EH (cell line): ENCODE measurements around the gene MS4A6E.
"Not testable (repeated sequence)": the region's sequence is repeated elsewhere in the genome, so short reads cannot be mapped to it uniquely, and the experiment has no call there.

Experiments used
- DNase-seq: peaks from one replicate; pipeline ENCODE4 v3.0.0-alpha.2; 2015; ENCODE audit warnings: low read depth

Gene MS4A6E

GRCh38 chr11:60326955-60327354 is at the start of gene MS4A6E:
Gene MS4A6E (plus strand): TSS chr11:60327255. CDS start chr11:60334896, 7,641 bp downstream.
- DNase-seq: no peak

DNA sequence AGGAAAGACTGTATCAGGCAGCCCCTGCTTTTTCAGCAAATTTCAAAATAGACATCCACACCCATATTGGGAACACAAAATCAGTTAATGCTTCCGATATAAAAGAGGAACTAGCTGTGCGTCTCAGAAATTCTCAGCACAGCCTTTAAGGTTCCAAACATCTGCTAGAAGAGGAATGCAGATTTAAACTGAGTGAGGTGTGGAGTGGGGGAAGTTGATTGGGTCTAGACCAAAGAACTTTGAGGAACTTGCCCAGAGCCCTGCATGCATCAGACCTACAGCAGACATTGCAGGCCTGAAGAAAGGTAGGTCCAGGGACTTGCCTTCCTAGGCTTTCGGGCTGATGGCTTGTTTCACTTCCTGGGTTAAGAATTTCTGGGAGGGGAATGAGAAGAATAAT is 46.6 kb upstream of the MS4A6E start, which contains the start of gene MS4A4A:
MS4A4A (plus strand) TSS at position 255 of the 400 bp plus-strand sequence; CDS start at position 265, 10 bp downstream.
- DNase-seq: no peak

- DNase-seq: no peak
These were observed 45.6 kb upstream of the MS4A6E start for GRCh38 chr11:60281485-60281884.

- DNase-seq: no peak
These were observed 44.8 kb upstream of the MS4A6E start for GRCh38 chr11:60282286-60282685.

GRCh38 chr11:60285411-60286126 is 41.5 kb upstream of the MS4A6E start:
- DNase-seq: not testable (repeated sequence)

DNA sequence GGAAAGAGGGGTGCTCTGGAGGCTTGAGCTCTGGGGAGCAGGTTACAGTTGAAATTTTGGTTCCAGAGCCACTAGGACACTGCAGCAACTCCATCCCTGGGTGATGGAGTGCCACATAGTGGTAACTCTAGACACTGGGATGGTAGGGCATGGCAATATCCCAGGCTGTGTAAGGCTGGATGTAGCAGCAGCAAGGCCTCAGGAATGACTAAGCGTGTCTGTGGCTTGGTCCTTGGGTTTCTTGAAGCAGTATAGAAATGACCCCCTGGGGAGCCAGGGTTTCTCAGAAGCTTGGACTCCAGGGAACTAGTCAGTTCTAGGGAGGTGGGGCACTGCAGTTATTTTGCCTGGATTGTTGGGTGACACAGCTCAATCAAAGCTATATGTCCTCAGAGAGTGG is 38.5 kb upstream of the MS4A6E start:
- DNase-seq: no peak

- no peak for DNase-seq
These were observed 34.9 kb upstream of the MS4A6E start for GRCh38 chr11:60292145-60292544.

DNA sequence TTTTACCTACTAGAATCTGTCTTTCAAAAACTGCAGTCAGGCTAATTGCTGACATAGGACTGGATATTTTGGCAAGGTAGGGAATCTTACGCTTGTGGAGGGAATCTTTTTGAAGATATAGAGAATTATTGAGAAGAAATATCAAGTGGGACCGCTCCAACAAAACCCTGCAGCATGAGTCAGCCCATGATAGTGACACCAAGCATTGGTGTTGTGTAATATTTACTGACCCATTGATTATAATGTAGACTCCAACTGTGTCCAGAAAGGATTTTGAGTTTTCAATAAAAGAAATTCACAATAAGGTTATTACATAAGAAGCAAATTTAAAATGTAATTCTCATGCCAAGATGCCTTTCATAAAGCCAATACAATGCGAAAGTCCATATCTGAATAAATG is 25.9 kb upstream of the MS4A6E start:
- DNase-seq: no peak

GRCh38 chr11:60301884-60302283 is 25.2 kb upstream of the MS4A6E start:
- DNase-seq: not testable (repeated sequence)

DNA sequence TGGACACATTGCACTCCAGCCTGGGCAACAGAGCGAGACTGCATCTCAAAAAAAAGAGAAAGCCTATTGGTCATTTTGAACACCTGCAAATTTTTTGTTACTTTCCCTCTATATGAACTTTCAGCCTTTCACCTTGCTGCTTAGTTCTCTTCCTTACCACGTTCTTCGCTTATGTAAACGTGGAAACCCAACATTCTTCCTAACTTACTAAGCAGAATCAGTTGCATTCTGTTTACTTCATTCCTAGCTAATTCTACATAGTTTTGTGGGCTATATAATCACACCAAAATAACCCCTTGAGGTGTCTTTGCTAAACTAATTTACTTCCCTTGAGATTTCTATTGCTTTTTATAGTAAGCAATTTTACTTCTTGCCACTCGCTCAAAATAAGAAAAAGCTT is 23.4 kb upstream of the MS4A6E start:
- no peak for DNase-seq

GRCh38 chr11:60305906-60306619 is 21.0 kb upstream of the MS4A6E start:
- DNase-seq: peak; percentile 7

- no peak for DNase-seq
These were observed 19.4 kb upstream of the MS4A6E start for GRCh38 chr11:60307507-60308195.

DNA sequence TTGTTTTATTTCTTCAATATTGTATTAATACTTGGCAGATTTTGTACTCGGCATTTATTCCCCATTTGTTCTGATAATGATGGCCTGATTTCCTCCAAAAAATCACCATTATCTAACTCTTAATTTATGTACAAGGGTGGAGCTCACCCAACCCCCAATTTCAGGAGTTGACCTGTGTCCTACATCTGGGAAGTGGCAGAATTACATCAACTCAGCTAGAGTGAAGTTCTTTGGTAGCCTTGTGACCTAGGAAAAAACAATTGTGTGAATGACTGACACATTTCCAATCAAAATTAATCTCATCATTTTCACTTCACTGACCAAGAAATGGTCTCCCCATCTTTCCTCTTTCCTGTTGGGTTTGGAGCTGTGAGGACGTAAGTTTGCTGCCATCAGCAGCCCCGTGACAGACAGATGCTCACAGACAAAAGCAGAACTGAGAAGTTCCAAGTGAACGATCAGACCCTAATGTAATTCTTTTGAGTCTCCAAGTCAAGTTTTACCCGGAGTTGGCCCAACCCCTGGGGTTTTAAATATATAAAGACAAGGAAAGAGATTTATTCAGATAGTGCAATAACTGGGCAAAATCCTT is 16.6 kb upstream of the MS4A6E start:
- no peak for DNase-seq

- DNase-seq: no peak
These were observed 12.3 kb upstream of the MS4A6E start for GRCh38 chr11:60314635-60315321.

GRCh38 chr11:60315871-60316270 is 11.2 kb upstream of the MS4A6E start:
- no peak for DNase-seq

DNA sequence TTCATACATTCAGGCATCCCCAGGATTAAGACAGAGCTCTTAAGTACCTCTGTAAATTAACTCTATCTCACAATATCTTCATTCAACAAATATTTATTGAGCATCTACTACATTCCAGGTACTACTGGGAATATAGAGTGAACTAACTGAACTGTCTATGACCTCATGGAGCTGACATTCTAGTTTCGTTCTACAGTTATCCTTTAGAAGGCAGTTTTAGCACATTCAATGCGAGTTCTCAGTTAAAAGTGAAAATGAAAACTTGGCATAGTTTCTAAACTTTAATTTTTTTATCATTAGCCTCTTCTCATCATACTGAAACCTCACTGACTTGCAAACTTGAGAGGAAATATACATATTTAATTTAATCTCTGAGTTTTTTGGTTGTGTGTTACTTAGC is 10.7 kb upstream of the MS4A6E start:
- DNase-seq: no peak

- no peak for DNase-seq
These were observed 8.3 kb upstream of the MS4A6E start for GRCh38 chr11:60318726-60319125.

DNA sequence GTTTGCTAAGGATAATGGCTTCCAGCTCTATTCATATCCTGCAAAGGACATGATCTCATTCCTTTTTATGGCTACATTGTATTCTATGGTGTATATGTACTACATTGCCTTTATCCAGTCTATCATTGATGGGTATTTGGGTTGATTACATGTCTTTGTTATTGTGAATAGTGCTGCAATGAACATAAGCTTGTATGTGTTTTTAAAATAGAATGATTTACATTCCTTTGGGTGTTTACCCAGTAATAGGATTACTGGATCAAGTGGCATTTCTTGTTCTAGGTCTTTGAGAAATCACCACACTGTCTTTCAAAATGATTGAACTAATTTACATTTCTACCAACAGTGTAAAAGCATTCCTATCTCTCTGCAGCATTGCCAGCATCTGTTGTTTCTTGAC is 6.0 kb upstream of the MS4A6E start:
- DNase-seq: no peak

DNA sequence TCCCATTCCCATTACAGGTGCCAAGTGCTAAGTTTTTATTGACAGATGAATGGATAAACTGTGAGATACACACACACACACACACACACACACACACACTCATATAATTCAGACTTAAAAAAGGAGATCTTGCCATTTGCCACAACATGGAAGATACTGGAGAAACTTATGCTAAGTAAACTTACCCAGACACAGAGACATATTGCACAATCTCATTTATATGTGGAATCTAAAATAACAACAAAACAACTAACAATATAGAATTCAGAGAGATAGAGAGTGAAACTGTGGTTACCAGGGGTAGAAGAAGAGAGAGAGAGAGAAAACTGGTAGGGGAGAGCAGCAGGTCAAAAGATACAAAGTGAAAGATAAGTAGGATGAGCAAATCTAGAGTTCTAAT is 1.4 kb downstream of the MS4A6E start:
- no peak for DNase-seq

GRCh38 chr11:60332846-60333245 is 5.8 kb downstream of the MS4A6E start:
- DNase-seq: no peak

- DNase-seq: peak; percentile 13
These were observed 7.1 kb downstream of the MS4A6E start for GRCh38 chr11:60334005-60334620.
